D721Med (cell line): Measurements from ENCODE around the gene TMCC1.

Experiments used
- DNase-seq: peaks from one replicate; pipeline ENCODE4 v3.0.0; 2011; ENCODE audit warnings: low spot score; ENCODE audit not compliant: insufficient read length
- FAIRE-seq: peaks from 2 replicates; lab custom pipeline; 2011; peaks lifted over from hg19 to GRCh38; lab: Jason Lieb, UNC
- CTCF ChIP-seq: IDR thresholded peaks from 2 replicates; pipeline ENCODE4 v1.5.1; 2012; ENCODE audit warnings: mild to moderate bottlenecking, control low read depth; ENCODE audit not compliant: insufficient read depth; ENCODE audit errors: missing control alignments

Gene TMCC1

GRCh38 chr3:129934234-129935123 lies 41.0 kb upstream of the TMCC1 start:
- DNase-seq (no peak), FAIRE-seq (no peak)
- peak; percentile 90 for TF ChIP-seq CTCF

GRCh38 chr3:129933471-129933870 lies 40.0 kb upstream of the TMCC1 start:
- TF ChIP-seq CTCF: no peak
- FAIRE-seq (no peak), DNase-seq (no peak)

GRCh38 chr3:129929383-129929782 lies 35.9 kb upstream of the TMCC1 start:
- TF ChIP-seq CTCF: no peak
- FAIRE-seq (no peak), DNase-seq (no peak)

GRCh38 chr3:129927072-129927471 lies 33.6 kb upstream of the TMCC1 start:
- DNase-seq (no peak), FAIRE-seq (no peak)
- no peak for TF ChIP-seq CTCF

- no peak for DNase-seq
- TF ChIP-seq CTCF: no peak
- FAIRE-seq: no peak
Observed at GRCh38 chr3:129919806-129920205, 26.3 kb upstream of the TMCC1 start.

- no peak for TF ChIP-seq CTCF
- no peak for FAIRE-seq
- no peak for DNase-seq
Observed at GRCh38 chr3:129919357-129919756, 25.8 kb upstream of the TMCC1 start.

- FAIRE-seq (no peak), DNase-seq (no peak)
- TF ChIP-seq CTCF: no peak
Observed at GRCh38 chr3:129918461-129918860, 24.9 kb upstream of the TMCC1 start.
